Ovary (tissue), 10 donors: ENCODE measurements around the gene SMCHD1. TPM values are rescaled to one million over a fixed set of nuclear protein-coding genes. Genes with fewer than 3 reads are reported as not detected.
A peak's percentile ranks its signal among the peaks of the same experiment; 100 is the strongest.

Experiments
- DNase-seq, 5 donors: peaks; one replicate each; pipeline ENCODE4 v3.0.0-alpha.2; 2019 to 2020
- H3K27ac ChIP-seq, 2 donors: fragments of 200-600 bp; one replicate each; pipeline versions ENCODE4 v1.5.1 to v1.8.0; 2019 to 2022
- H3K27me3 ChIP-seq: fragments of 200-600 bp; one replicate; pipeline ENCODE4 v1.8.0; 2022
- H3K36me3 ChIP-seq: fragments of 200-600 bp; sonication (generic); one replicate; pipeline ENCODE4 v1.5.1; 2019
- H3K4me1 ChIP-seq: one replicate; pipeline ENCODE4 v1.8.1; 2013; ENCODE audit warnings: mild to moderate bottlenecking, moderate library complexity; ENCODE audit not compliant: insufficient read depth
- H3K4me3 ChIP-seq: fragments of 200-600 bp; sonication (generic); one replicate; pipeline ENCODE4 v1.5.1; 2017
- H3K9me3 ChIP-seq, 2 donors: fragments of 200-600 bp in 1 of 2; sonication (generic) in 1 of 2; one replicate each; pipeline versions ENCODE4 v1.5.1 to v1.8.1; 2013 to 2019; ENCODE audit warnings: mild to moderate bottlenecking in 1 of 2, moderate library complexity in 1 of 2
- EP300 ChIP-seq: sonication (generic); formaldehyde crosslinking; IDR thresholded peaks from one replicate; pipeline ENCODE4 v1.6.1; 2017; ENCODE audit warnings: antibody characterized with exemption
- POLR2A ChIP-seq: fragments of 450-650 bp; IDR thresholded peaks from one replicate; pipeline ENCODE4 v1.6.1; 2017; ENCODE audit warnings: antibody characterized with exemption, mild to moderate bottlenecking, moderate library complexity
- WGBS, 3 donors: extraction: QIAGEN DNeasy Blood & Tissue Kit in 1 of 3; methylation state at CpG; one replicate each; pipeline versions ENCODE4 v1.1.5 to v1.1.7; 2013 to 2017; 5-methylcytosine and 5-hydroxymethylcytosine counted together
- intact Hi-C, 4 donors: fragments of 100-400 bp; cut with DNase I; formaldehyde crosslinking; loops; one replicate each; pipeline versions ENCODE4 v1.11.0 to v1.15.1; 2022 to 2023
- long read RNA-seq, 3 donors: library from polyadenylated mRNA in 2 of 3; unstranded in 2 of 3; transcript quantifications; one replicate each; pipeline ENCODE4 v2.0.0 and lab custom pipeline, GENCODE V29; 2021 to 2026
- polyA plus RNA-seq, 2 donors: library from polyadenylated mRNA; stranded (reverse); fragments of 200-250 nt in 1 of 2; fragments of 350-450 nt in 1 of 2; fragmentation: Illumina TruSeq in 1 of 2; extraction: RNeasy Lipid Tissue Mini Kit (QIAGEN cat#74804) in 1 of 2; gene quantifications; one replicate each; pipeline ENCODE4 v1.2.3, GENCODE V29; 2013 to 2014
- total RNA-seq, 7 donors: library from RNA; depleted of rRNA in 2 of 7; stranded (reverse); fragments of >200 nt in 2 of 7; fragmentation: NEBNext Ultra II Directional in 3 of 7; extraction: Animal tissue kit (Norgen Biotek cat#: 25700) in 3 of 7; gene quantifications; one replicate each; pipeline versions ENCODE4 v1.1.0 to v1.2.4, GENCODE V29; 2016 to 2023
- TF ChIP-seq, protein P1 (sequence below), 3 donors: fragments of 450-650 bp in 2 of 3; fragments of 200-600 bp in 1 of 3; IDR thresholded peaks; one replicate each; pipeline versions ENCODE4 v1.5.1 to v1.8.0; 2016 to 2022; ENCODE audit warnings: antibody characterized with exemption in 3 of 3, mild to moderate bottlenecking in 1 of 3
- donor health status: DM: no; HTN: no; CAD: no; lungs with moderate emphysema.
- donor health status: DM: no; HTN: no; CAD: no.
- donor health status: Bipolar disorder and iron deficiency.
- donor health status: DM: yes; HTN: yes; CAD: no.
- donor health status: DM: no; HTN: no; CAD: no.
- donor health status: DM: yes; HTN: yes; CAD: no.

SMCHD1 gene
- 10 to 100 TPM; 43.4 to 82.7 (median 58.1) TPM for total RNA-seq
- polyA plus RNA-seq = 10 to 100 TPM; 15.6 to 24.3 TPM
- long read RNA-seq, donor 1, partial matches to known transcripts = 16 of 23 reads
- long read RNA-seq, donor 1, other reads (novel, unspliced or antisense) = 7 of 23 reads
- long read RNA-seq, donor 2, full-length matches to known transcripts = 3 of 49 reads
- long read RNA-seq, donor 2, partial matches to known transcripts = 46 of 49 reads
- long read RNA-seq, donor 2, other reads (novel, unspliced or antisense) = 0 of 49 reads
- long read RNA-seq, donor 3, full-length matches to known transcripts = 10 of 18 reads
- long read RNA-seq, donor 3, partial matches to known transcripts = 7 of 18 reads
- long read RNA-seq, donor 3, other reads (novel, unspliced or antisense) = 1 of 18 reads

DNA sequence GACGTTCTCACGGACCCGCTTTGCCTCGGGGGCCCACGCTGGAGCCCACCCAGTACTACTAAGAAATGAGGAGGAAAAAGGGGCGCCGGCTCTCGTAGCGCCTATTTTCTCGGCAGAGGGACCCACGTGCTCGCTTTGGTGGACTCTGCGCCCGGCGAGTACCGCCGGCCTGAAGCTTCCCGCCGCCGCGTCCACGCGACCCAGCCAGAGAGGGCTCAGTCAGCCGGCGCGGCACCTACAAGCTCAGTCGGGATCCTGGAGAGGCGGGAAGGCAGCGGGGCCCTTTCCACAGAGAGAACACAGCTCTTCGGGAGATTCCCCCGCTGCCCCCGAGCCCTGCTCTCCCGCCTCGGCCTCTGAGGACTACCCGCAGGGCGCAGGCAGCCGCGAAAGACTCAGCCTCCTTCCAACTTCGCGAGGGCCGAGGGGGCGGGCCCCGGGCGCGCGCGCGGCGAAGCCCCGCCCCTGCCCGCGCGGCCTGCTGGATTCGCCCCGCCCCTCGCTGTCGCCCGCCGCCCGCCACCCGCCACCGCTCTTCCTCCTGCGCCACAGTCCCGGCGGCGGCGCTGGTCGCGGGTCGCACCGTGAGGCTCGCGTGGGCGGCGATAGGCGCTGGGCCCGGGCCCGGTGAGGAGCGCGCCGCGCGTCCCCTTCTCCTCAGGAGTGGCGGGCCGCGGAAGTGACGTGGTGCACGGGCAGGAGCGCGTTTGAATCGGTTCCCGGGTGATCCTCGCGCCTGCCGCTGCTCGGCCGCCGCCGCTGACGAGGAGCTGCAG is at the start of gene SMCHD1:
Gene SMCHD1 (plus strand): TSS at position 549 of the 776 bp plus-strand sequence. CDS start 350 bp downstream, outside the sequence.
- Histone ChIP-seq H3K4me3 (peak within 1 kb of the TSS; percentile 96), H3K27me3 (no peaks in the 10 kb centered on the region), H3K9me3 (no peaks in the 10 kb centered on the region), H3K4me1 (peaks cover 7% of the 10 kb centered on the region), H3K27ac (peak within 1 kb of the TSS; percentile 98 to 99), H3K36me3 (no peaks in the 10 kb centered on the region)
- TF ChIP-seq EP300 (no peak), POLR2A (peak; percentile 85)
- TF ChIP-seq, protein P1, sequence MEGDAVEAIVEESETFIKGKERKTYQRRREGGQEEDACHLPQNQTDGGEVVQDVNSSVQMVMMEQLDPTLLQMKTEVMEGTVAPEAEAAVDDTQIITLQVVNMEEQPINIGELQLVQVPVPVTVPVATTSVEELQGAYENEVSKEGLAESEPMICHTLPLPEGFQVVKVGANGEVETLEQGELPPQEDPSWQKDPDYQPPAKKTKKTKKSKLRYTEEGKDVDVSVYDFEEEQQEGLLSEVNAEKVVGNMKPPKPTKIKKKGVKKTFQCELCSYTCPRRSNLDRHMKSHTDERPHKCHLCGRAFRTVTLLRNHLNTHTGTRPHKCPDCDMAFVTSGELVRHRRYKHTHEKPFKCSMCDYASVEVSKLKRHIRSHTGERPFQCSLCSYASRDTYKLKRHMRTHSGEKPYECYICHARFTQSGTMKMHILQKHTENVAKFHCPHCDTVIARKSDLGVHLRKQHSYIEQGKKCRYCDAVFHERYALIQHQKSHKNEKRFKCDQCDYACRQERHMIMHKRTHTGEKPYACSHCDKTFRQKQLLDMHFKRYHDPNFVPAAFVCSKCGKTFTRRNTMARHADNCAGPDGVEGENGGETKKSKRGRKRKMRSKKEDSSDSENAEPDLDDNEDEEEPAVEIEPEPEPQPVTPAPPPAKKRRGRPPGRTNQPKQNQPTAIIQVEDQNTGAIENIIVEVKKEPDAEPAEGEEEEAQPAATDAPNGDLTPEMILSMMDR (IDR thresholded peaks at IDR 0.05) = no peak
- WGBS, 3 donors = 0 to 1% (median 0%) methylated on average over 64 to 100 of the region's 100 CpGs
- peak; percentile 81 to 90 (median 87) for DNase-seq
- intact Hi-C loops = loop anchor here in 1 of 4 donors (5.0 to 10.0 kb wide), 2 partner anchors 81 to 357 kb away; partner anchors contain the start of genes LPIN2, METTL4 and NDC80

DNA sequence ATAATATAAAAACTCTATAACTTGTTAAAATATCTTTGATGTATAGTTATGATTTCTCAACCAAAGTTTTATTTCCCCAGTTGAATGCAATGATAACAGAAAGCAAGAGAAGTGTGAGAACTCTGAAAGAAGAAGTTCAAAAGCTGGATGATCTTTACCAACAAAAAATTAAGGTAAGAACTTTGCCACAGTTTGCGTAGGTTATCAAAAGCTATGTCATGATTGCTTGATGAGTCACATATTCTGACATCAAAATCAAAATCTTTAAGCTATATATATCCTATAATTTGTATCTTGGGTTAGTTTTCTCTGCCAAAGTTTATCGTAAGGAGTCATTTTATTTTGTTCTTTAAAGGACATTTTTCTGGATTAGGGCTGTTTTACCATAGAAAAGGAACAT is 49.2 kb upstream of the SMCHD1 start:
- no peaks in the 10 kb centered on the region for H3K9me3 ChIP-seq
- WGBS, 3 donors = 65 to 69% (median 66%) methylated on average over 2 of the region's 2 CpGs
- H3K27me3 ChIP-seq = no peaks in the 10 kb centered on the region
- H3K4me3 ChIP-seq = no peak overlapping the region
- no peak for TF ChIP-seq POLR2A
- TF ChIP-seq, protein P1 (IDR thresholded peaks at IDR 0.05) = no peak
- TF ChIP-seq EP300 = no peak
- H3K27ac ChIP-seq = no peak overlapping the region
- no peaks in the 10 kb centered on the region for H3K4me1 ChIP-seq
- intact Hi-C loops = no loop called here
- DNase-seq = no peak
- no peaks in the 10 kb centered on the region for H3K36me3 ChIP-seq

DNA sequence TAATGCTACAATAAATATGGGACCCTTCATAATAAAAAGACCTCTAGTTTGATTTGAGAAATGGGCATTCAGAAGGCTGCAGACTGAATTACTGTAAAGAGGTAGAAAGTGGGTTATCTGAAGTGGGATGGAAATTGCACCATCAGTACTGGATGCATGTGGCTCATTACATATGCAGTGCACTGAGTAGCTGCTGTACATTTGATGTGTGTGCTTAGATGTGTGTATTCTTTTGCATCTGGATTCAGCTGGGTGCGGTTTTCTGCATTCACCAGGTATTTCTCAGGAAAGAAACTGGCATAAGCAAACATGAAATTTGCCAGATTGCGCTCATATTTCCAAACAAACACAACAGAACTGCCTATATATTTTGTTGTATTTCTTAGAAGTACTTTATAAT is 45.9 kb upstream of the SMCHD1 start:
- TF ChIP-seq, protein P1 (IDR thresholded peaks at IDR 0.05) = no peak
- H3K27me3 ChIP-seq = no peaks in the 10 kb centered on the region
- H3K4me1 ChIP-seq = no peaks in the 10 kb centered on the region
- no peak overlapping the region for H3K4me3 ChIP-seq
- no peak for DNase-seq
- no peaks in the 10 kb centered on the region for H3K9me3 ChIP-seq
- no peak overlapping the region for H3K27ac ChIP-seq
- intact Hi-C loops = no loop called here
- 97 to 98% (median 98%) methylated on average over 2 of the region's 2 CpGs for WGBS, 3 donors
- no peaks in the 10 kb centered on the region for H3K36me3 ChIP-seq

DNA sequence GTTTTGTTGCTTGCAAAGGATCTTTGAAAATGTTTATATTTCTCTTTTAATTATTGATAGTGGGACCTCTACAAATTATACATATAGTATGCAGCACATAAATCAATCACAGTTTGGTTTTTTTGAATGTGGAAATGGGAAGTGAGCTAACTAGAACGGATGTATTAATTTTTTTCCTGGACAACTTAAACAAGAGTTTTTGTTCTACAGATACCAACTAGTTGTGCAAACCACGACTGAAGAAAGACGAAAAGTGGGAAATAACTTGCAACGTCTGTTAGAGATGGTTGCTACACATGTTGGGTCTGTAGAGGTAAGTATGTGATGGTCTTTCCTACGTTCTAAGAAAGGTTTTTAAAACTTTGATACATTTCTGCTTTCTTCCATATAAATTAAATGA is 45.0 kb upstream of the SMCHD1 start:
- Histone ChIP-seq H3K27ac (no peak overlapping the region), H3K4me3 (no peak overlapping the region), H3K4me1 (no peaks in the 10 kb centered on the region), H3K36me3 (no peaks in the 10 kb centered on the region), H3K9me3 (no peaks in the 10 kb centered on the region), H3K27me3 (no peaks in the 10 kb centered on the region)
- no peak for DNase-seq
- no peak for TF ChIP-seq EP300
- TF ChIP-seq, protein P1 (IDR thresholded peaks at IDR 0.05) = no peak
- intact Hi-C loops = no loop called here
- WGBS, 3 donors = 90 to 92% (median 91%) methylated on average over 5 of the region's 5 CpGs
